EL (cell line): ENCODE measurements around the gene OR52H1.

Source experiments
- DNase-seq: peaks from one replicate; pipeline ENCODE4 v3.0.0-alpha.2; 2016

OR52H1 gene

DNA sequence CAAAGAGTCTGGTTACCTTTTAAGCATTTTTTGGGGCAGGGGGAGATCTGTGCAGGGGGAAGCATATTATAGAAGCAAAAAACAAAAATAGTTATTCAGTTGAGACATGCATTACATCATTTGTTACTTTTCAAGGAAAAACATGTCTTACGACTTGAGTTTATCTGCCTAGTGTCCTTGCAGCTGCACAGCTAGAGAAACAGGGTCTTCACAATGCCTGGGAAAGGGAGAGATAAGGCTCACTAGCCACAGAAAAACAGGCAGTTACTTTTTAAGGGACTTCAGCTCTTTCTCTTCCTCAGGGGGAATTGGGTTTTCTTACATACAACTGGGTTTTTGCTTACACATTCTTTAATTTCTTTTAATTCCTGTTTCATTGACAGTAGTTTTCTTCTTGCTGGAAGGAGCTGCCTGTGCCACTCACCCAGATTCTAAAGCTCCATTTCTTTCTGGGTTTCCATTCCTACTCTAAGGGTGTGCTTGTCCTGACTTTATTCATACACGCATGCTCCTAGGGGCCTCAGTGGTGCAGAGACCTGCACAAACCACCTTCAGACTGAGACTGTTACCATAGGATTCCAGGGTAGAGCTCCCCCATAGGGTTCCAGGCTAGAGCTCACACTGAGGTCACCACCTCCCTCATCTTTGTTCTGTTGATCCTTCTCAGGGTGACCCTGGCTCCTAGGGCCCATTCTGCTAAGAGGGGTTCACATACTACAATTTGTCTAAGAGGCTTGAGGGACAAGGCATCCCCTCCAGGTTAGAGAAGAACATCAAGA is 17.1 kb downstream of the OR52H1 start:
- DNase-seq = no peak

DNA sequence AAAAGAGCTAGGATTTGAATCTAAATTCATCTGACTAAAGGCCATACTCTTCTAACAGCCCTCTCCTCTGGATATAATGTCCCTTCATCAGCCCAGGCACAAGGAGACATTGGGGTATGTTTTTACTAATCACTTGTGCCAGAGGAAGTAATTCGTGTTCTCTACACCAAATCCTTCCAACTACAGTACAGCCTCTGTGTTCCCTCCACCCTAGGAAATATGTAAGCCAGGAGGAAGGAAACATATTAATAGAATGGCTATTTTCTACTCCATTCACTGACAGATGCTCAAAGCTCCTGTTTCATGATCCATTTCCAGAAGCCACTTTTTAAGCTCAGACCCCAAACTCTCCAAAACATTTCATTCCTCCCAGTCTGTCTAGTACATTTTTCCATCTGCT is 19.8 kb downstream of the OR52H1 start:
- DNase-seq = no peak

GRCh38 chr11:5527716-5528115 is 20.6 kb downstream of the OR52H1 start:
- DNase-seq = no peak

GRCh38 chr11:5524756-5525155 is 23.6 kb downstream of the OR52H1 start:
- no peak for DNase-seq

GRCh38 chr11:5522308-5522707 is 26.0 kb downstream of the OR52H1 start:
- no peak for DNase-seq

GRCh38 chr11:5521540-5521939 is 26.8 kb downstream of the OR52H1 start:
- DNase-seq = no peak

- DNase-seq = no peak
Measured at GRCh38 chr11:5516599-5516998, 31.7 kb downstream of the OR52H1 start, which contains the start of gene UBQLNL. UBQLNL (minus strand) TSS chr11:5516699; CDS start chr11:5516441, 258 bp downstream.

GRCh38 chr11:5514841-5515240 is 33.5 kb downstream of the OR52H1 start:
- DNase-seq = no peak

- DNase-seq = no peak
Measured at GRCh38 chr11:5509803-5510202, 38.5 kb downstream of the OR52H1 start, which contains the start of gene UBQLN3. UBQLN3 (minus strand) TSS chr11:5509957; CDS start chr11:5509558, 399 bp downstream.

- DNase-seq = no peak
Measured at GRCh38 chr11:5508605-5509004, 39.7 kb downstream of the OR52H1 start.

- no peak for DNase-seq
Measured at GRCh38 chr11:5507933-5508305, 40.4 kb downstream of the OR52H1 start.

GRCh38 chr11:5507177-5507932 is 41.0 kb downstream of the OR52H1 start:
- no peak for DNase-seq

- no peak for DNase-seq
Measured at GRCh38 chr11:5505363-5506048, 42.8 kb downstream of the OR52H1 start.

DNA sequence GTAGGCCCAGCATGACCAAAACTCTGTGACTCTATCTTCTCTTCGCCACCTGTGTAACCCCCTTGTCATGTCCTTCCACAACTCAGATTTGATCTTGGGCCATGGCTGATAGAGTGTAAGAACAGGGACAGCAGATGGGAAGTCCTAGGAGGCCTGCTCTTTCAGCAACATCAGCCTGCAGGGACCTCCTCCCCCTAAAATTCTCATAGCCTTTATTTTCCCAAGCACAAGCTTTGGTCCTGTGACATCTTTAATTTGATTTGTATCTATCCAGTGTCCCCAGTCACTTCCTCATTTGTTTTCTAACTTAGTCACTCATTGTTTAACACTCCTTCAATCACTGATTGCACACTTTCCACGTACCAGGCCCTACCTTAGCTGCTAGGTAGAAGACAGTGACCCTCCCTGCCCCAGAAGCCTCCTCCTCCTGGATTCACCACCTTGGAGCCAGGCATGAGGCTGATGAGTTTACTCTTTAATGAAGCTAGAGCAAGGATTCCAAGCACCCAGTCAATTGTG is 43.9 kb downstream of the OR52H1 start:
- DNase-seq = no peak

- DNase-seq = no peak
Measured at GRCh38 chr11:5500393-5500801, 47.9 kb downstream of the OR52H1 start.

DNA sequence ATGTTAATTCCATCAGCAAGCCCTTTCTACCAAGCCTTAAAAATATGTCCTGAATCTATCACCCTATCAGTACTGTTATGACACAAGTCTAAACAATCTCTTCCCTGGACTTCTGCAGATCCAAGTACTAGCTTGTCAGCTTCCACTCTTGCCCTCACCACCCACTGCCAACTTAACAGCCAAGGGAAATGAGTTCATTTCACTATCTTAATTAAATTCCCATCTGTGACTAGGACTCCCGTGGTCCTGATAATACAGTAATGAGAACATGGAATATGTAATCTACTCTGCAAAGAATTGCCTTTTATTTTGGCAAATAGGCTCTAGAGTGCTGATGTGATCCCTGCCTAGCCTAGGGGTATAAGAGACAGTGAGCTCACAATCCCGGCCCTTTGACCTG is 48.7 kb downstream of the OR52H1 start:
- no peak for DNase-seq
